HG02970 (cell line): Measurements from ENCODE around the gene REEP6.

Experiments used
- ATAC-seq: cut with Tn5 transposase; IDR thresholded peaks from one replicate; pipeline ENCODE4 v1.9.1; 2021; ENCODE audit warnings: mild to moderate bottlenecking, moderate library complexity, moderate number of reproducible peaks; ENCODE audit not compliant: unreplicated experiment, low FRiP score

REEP6 gene

GRCh38 chr19:1456121-1456900, 34.7 kb upstream of the REEP6 start:
- no peak for ATAC-seq

GRCh38 chr19:1457031-1457739, 33.8 kb upstream of the REEP6 start:
- ATAC-seq, result no peak

- ATAC-seq, result no peak
Measured at GRCh38 chr19:1457892-1458291, 33.1 kb upstream of the REEP6 start.

- ATAC-seq, result no peak
Measured at GRCh38 chr19:1459479-1459878, 31.5 kb upstream of the REEP6 start.

GRCh38 chr19:1460033-1460995, 30.7 kb upstream of the REEP6 start:
- no peak for ATAC-seq

- ATAC-seq, result no peak
Measured at GRCh38 chr19:1461862-1462261, 29.1 kb upstream of the REEP6 start.

- ATAC-seq, result no peak
Measured at GRCh38 chr19:1465191-1466016, 25.6 kb upstream of the REEP6 start.

GRCh38 chr19:1466018-1466460, 24.9 kb upstream of the REEP6 start:
- no peak for ATAC-seq

GRCh38 chr19:1466461-1467214, 24.3 kb upstream of the REEP6 start:
- no peak for ATAC-seq

GRCh38 chr19:1467215-1467489, 23.8 kb upstream of the REEP6 start:
- ATAC-seq, result no peak

GRCh38 chr19:1467490-1468273, 23.3 kb upstream of the REEP6 start:
- ATAC-seq, result no peak

GRCh38 chr19:1468274-1468820, 22.6 kb upstream of the REEP6 start:
- no peak for ATAC-seq

GRCh38 chr19:1468821-1469254, 22.1 kb upstream of the REEP6 start:
- no peak for ATAC-seq

GRCh38 chr19:1469255-1470054, 21.5 kb upstream of the REEP6 start:
- no peak for ATAC-seq

- ATAC-seq, result no peak
Measured at GRCh38 chr19:1470055-1470304, 21.0 kb upstream of the REEP6 start.

GRCh38 chr19:1470305-1471009, 20.5 kb upstream of the REEP6 start:
- ATAC-seq, result no peak

GRCh38 chr19:1471010-1471514, 19.9 kb upstream of the REEP6 start:
- ATAC-seq, result no peak
